ENCODE measurements around the gene THSD7A.
A peak's percentile ranks its signal among the peaks of the same experiment; 100 is the strongest.
"Not testable (repeated sequence)": the region's sequence is repeated elsewhere in the genome, so short reads cannot be mapped to it uniquely, and the experiment has no call there.

THSD7A gene

GRCh38 chr7:11447106-11447505, 384.9 kb downstream of the THSD7A start:
- no peak for DNase-seq

- DNase-seq: not testable (repeated sequence)
Measured at GRCh38 chr7:11443934-11444333, 388.1 kb downstream of the THSD7A start.

GRCh38 chr7:11437994-11438393, 394.0 kb downstream of the THSD7A start:
- DNase-seq: no peak

- DNase-seq: no peak
Measured at GRCh38 chr7:11436773-11437524, 395.0 kb downstream of the THSD7A start.

GRCh38 chr7:11436316-11436715, 395.7 kb downstream of the THSD7A start:
- DNase-seq: no peak

GRCh38 chr7:11434366-11434765, 397.6 kb downstream of the THSD7A start:
- no peak for DNase-seq

- no peak for DNase-seq
Measured at GRCh38 chr7:11430841-11431240, 401.2 kb downstream of the THSD7A start.

- DNase-seq: no peak
Measured at GRCh38 chr7:11430112-11430511, 401.9 kb downstream of the THSD7A start.

GRCh38 chr7:11428877-11429581, 403.0 kb downstream of the THSD7A start:
- no peak for DNase-seq

GRCh38 chr7:11427686-11428273, 404.2 kb downstream of the THSD7A start:
- DNase-seq: peak; percentile 31

- DNase-seq: no peak
Measured at GRCh38 chr7:11424006-11424405, 408.0 kb downstream of the THSD7A start.

- DNase-seq: no peak
Measured at GRCh38 chr7:11420049-11420448, 411.9 kb downstream of the THSD7A start.

- no peak for DNase-seq
Measured at GRCh38 chr7:11416641-11417458, 415.1 kb downstream of the THSD7A start.

GRCh38 chr7:11415101-11415500, 416.9 kb downstream of the THSD7A start:
- DNase-seq: no peak

GRCh38 chr7:11413901-11414300, 418.1 kb downstream of the THSD7A start:
- DNase-seq: no peak

- DNase-seq: no peak
Measured at GRCh38 chr7:11412036-11412435, 420.0 kb downstream of the THSD7A start.

GRCh38 chr7:11410656-11411644, 421.0 kb downstream of the THSD7A start:
- no peak for DNase-seq

- DNase-seq: no peak
Measured at GRCh38 chr7:11404355-11404754, 427.6 kb downstream of the THSD7A start.

- no peak for DNase-seq
Measured at GRCh38 chr7:11403781-11404180, 428.2 kb downstream of the THSD7A start.

- DNase-seq: no peak
Measured at GRCh38 chr7:11394438-11394837, 437.6 kb downstream of the THSD7A start.

- no peak for DNase-seq
Measured at GRCh38 chr7:11379641-11380040, 452.4 kb downstream of the THSD7A start.

GRCh38 chr7:11376529-11376928, 455.5 kb downstream of the THSD7A start:
- DNase-seq: no peak
